Measurements from ENCODE around the gene EDAR. TPM values are rescaled to one million over a fixed set of nuclear protein-coding genes. Genes with fewer than 3 reads are reported as not detected.

The EDAR gene
- total RNA-seq, 4 donors from 2014 or later = not detected

GRCh38 chr2:108934151-108934550 lies 54.9 kb downstream of the EDAR start:
- TF ChIP-seq, protein P1, sequence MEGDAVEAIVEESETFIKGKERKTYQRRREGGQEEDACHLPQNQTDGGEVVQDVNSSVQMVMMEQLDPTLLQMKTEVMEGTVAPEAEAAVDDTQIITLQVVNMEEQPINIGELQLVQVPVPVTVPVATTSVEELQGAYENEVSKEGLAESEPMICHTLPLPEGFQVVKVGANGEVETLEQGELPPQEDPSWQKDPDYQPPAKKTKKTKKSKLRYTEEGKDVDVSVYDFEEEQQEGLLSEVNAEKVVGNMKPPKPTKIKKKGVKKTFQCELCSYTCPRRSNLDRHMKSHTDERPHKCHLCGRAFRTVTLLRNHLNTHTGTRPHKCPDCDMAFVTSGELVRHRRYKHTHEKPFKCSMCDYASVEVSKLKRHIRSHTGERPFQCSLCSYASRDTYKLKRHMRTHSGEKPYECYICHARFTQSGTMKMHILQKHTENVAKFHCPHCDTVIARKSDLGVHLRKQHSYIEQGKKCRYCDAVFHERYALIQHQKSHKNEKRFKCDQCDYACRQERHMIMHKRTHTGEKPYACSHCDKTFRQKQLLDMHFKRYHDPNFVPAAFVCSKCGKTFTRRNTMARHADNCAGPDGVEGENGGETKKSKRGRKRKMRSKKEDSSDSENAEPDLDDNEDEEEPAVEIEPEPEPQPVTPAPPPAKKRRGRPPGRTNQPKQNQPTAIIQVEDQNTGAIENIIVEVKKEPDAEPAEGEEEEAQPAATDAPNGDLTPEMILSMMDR (IDR thresholded peaks at IDR 0.05; ENCODE audit: low read depth) = no peak

DNA sequence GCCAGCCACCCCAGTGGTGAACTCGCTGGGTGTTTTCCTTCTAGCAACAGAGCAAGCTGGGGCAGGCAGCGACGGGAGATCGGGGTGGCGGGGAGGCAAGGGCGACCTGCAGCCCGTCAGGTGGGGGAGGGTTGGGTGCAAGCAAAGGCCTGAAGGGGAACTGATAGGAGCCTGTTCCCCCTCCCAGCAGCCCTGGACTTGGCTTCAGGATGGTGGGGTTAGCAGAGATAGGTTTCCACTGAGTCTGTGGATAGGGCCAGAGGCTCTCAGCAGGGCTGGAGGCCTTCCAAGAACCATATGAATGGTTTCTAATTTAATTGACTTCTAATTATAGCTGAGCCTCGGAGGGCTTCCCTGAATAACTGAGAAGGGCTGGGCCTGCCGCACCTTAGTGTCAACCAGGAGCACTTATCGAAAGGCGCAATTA lies 55.3 kb downstream of the EDAR start:
- TF ChIP-seq, protein P1 (IDR thresholded peaks at IDR 0.05; ENCODE audit: low read depth) = no peak

DNA sequence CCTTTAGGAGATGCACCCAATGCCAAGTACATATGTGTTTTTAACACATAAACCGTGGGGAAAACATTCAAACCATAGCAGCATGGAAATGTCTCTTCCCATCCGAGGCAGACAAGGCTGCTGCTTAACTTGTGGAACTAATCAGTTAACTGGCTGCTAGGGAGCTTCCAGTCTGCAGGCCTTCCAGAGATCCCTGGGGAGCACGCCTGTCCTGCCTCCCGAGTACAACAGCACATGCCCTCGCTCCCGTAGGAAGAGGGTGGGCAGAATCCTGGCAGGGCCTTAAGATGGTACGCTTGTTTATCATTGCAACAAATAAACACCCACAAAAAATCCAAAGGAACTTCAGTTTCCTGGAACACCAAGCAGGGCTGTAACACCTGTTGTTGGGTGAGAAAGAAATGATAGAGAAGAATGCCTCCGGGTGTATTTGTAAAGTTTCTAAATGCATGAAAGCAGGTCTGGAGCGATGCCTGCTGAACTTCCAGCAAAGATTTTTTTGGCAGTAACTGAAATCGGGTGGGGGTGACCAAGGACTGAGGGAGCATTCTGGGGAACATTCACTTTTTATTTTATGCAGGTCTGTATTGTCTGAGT lies 56.2 kb downstream of the EDAR start:
- TF ChIP-seq, protein P1 (IDR thresholded peaks at IDR 0.05; ENCODE audit: low read depth) = no peak

DNA sequence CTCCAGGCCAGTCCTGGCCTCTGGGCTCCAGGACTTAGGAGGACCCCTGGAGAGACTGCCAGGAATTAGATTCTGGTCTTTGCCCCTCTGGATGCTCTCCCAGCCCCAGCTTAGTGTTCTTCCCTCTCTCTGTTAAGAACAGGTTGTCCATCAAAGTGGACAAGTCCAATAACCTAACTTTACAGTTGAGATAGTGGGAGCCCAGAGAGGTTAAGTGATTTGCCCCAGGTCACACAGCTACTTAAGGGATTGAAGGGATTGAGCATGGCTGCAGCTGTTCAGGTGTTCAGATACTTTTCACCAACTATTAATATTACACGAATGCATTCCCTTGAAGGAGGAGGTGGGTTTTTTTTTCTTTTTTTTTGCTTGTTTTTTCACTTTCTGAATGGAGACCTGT lies 57.6 kb downstream of the EDAR start:
- TF ChIP-seq, protein P1 (IDR thresholded peaks at IDR 0.05; ENCODE audit: low read depth) = no peak

GRCh38 chr2:108929807-108930425 lies 59.1 kb downstream of the EDAR start:
- TF ChIP-seq, protein P1 (IDR thresholded peaks at IDR 0.05; ENCODE audit: low read depth) = no peak

GRCh38 chr2:108928660-108929377 lies 60.2 kb downstream of the EDAR start:
- TF ChIP-seq, protein P1 (IDR thresholded peaks at IDR 0.05; ENCODE audit: low read depth) = no peak

DNA sequence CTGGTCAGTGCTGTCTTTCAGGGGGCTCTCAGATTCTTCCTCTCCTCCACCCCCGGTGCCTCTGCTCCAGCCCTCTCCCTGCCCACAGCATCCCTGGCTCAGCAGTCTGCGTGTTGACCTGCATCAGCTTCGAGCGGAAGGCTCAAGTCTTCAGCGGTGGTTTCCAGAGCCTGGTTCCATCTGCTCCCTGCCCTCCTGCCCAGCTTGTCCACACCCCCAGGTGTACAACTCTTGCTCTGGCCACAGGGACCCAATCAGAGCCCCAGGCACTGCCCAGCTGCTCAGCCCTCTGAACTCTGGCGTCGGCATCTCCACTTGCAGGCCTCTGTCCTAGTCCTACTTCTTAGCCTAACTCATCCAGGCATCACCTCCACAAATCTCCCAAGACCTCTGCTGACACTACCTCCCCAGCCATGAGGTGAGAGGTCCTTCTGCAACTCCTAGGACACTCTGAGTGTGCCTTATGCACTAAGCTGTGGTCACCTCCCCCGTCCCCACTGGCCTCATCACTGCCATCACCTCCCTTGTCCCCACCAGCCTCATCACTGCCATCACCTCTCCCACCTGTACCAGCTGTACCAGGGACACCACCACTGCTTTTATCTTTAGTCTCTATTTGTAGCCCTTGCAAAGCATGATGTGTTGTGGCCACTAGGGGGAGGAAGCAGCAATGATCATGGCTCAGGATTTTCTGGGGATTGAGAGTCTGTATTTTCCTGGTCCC lies 60.9 kb downstream of the EDAR start:
- TF ChIP-seq, protein P1 (IDR thresholded peaks at IDR 0.05; ENCODE audit: low read depth) = no peak

Measured in subcutaneous adipose tissue (tissue), 4 donors.